ENCODE data around the gene FCRLB. TPM values are rescaled to one million over a fixed set of nuclear protein-coding genes. Genes with fewer than 3 reads are reported as not detected.

Gene FCRLB
- total and polyA plus RNA-seq, 4 donors, result 0.33 to 2.9 (median 0.57) TPM

DNA sequence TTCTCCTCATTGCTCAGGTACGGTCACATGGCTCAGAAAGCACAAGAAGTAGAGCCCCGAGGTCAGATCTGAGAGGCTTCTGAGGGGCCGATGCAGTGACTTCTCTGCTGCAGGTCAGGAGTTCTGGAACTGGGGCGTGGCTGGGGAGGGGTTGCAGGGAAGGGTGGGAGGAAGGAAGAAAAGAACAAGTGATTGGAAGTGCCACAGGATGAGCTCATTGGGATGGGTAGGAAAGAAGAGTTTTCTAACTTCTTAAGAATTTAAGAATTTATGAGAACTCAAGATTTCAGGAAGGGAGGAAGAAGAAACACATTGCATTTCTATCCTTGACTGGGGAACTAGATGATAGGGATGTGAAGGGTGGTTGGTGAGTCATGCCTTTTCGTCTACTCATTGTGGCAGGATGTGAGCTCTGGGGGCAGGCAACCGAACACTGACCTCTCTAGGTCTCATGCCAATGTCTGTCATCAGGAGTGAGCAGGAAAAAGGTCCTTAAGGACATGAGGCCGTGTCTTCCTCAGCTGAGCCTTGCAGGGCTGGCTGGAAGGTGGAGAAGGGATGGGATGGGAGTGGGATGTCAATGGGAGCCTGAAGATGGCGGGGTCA, 497 bp downstream of the FCRLB start:
- no peak overlapping the region for H3K27ac ChIP-seq (ENCODE audit: low read depth in 1 of 2, low read length in 2 of 2)
- peaks cover 2 to 11% (median 6%) of the 10 kb centered on the region in 4 donors for H3K4me1 ChIP-seq (ENCODE audit: control insufficient read depth in 4 of 4, insufficient read depth in 4 of 4, low read length in 3 of 4)
- 78% methylated on average over 8 of the region's 8 CpGs for WGBS
- DNase-seq (ENCODE audit: low spot score), result no peak
- no peaks in the 10 kb centered on the region for H3K27me3 ChIP-seq (ENCODE audit: control insufficient read depth in 4 of 4, insufficient read depth in 4 of 4, low read length in 3 of 4)
- H3K9ac ChIP-seq (ENCODE audit: low read depth in 1 of 2, low read length in 2 of 2), result no peak overlapping the region
- no peaks in the 10 kb centered on the region for H3K9me3 ChIP-seq (ENCODE audit: control insufficient read depth in 4 of 4, low read length in 3 of 4)
- no peaks in the 10 kb centered on the region for H3K36me3 ChIP-seq (ENCODE audit: control insufficient read depth in 4 of 4, insufficient read depth in 3 of 4, low read depth in 1 of 4, low read length in 3 of 4)
- TF ChIP-seq EGR1 (IDR thresholded peaks at IDR 0.05; ENCODE audit: low read depth in 2 of 2) (no peak), REST (IDR thresholded peaks at IDR 0.05) (no peak), HNF4G (IDR thresholded peaks at IDR 0.05) (no peak), TAF1 (conservative IDR thresholded peaks at IDR 0.05) (no peak), NR2F2 (IDR thresholded peaks at IDR 0.05) (no peak), HNF4A (conservative IDR thresholded peaks at IDR 0.05) (no peak), YY1 (IDR thresholded peaks at IDR 0.05) (no peak), FOXA1 (IDR thresholded peaks at IDR 0.05) (no peak), RAD21 (IDR thresholded peaks at IDR 0.05) (no peak), FOXA2 (IDR thresholded peaks at IDR 0.05) (no peak), GABPA (IDR thresholded peaks at IDR 0.05 in 1 of 2, conservative IDR thresholded peaks at IDR 0.05 in 1 of 2) (no peak), RXRA (IDR thresholded peaks at IDR 0.05) (no peak), JUND (IDR thresholded peaks at IDR 0.05) (no peak), ATF3 (IDR thresholded peaks at IDR 0.05) (no peak), SP1 (IDR thresholded peaks at IDR 0.05) (no peak)
- TF ChIP-seq, protein P1, sequence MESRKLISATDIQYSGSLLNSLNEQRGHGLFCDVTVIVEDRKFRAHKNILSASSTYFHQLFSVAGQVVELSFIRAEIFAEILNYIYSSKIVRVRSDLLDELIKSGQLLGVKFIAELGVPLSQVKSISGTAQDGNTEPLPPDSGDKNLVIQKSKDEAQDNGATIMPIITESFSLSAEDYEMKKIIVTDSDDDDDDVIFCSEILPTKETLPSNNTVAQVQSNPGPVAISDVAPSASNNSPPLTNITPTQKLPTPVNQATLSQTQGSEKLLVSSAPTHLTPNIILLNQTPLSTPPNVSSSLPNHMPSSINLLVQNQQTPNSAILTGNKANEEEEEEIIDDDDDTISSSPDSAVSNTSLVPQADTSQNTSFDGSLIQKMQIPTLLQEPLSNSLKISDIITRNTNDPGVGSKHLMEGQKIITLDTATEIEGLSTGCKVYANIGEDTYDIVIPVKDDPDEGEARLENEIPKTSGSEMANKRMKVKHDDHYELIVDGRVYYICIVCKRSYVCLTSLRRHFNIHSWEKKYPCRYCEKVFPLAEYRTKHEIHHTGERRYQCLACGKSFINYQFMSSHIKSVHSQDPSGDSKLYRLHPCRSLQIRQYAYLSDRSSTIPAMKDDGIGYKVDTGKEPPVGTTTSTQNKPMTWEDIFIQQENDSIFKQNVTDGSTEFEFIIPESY (IDR thresholded peaks at IDR 0.05), result no peak
- no peak overlapping the region for H3K4me3 ChIP-seq (ENCODE audit: low read depth in 1 of 3, low read length in 3 of 3)

- no peak for DNase-seq (ENCODE audit: low spot score)
- Histone ChIP-seq H3K9ac (ENCODE audit: low read depth in 1 of 2, low read length in 2 of 2) (no peak overlapping the region), H3K36me3 (ENCODE audit: control insufficient read depth in 4 of 4, insufficient read depth in 3 of 4, low read depth in 1 of 4, low read length in 3 of 4) (no peaks in the 10 kb centered on the region), H3K9me3 (ENCODE audit: control insufficient read depth in 4 of 4, low read length in 3 of 4) (no peaks in the 10 kb centered on the region), H3K27ac (ENCODE audit: low read depth in 1 of 2, low read length in 2 of 2) (no peak overlapping the region), H3K27me3 (ENCODE audit: control insufficient read depth in 4 of 4, insufficient read depth in 4 of 4, low read length in 3 of 4) (no peaks in the 10 kb centered on the region), H3K4me3 (ENCODE audit: low read depth in 1 of 3, low read length in 3 of 3) (no peak overlapping the region), H3K4me1 (ENCODE audit: control insufficient read depth in 4 of 4, insufficient read depth in 4 of 4, low read length in 3 of 4) (peaks cover 2 to 13% (median 7%) of the 10 kb centered on the region in 4 donors)
- no peak for TF ChIP-seq RXRA (IDR thresholded peaks at IDR 0.05)
- TF ChIP-seq, protein P2, sequence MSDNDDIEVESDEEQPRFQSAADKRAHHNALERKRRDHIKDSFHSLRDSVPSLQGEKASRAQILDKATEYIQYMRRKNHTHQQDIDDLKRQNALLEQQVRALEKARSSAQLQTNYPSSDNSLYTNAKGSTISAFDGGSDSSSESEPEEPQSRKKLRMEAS (IDR thresholded peaks at IDR 0.05), result no peak
- no peak for TF ChIP-seq EGR1 (IDR thresholded peaks at IDR 0.05; ENCODE audit: low read depth in 2 of 2)
- no peak for TF ChIP-seq ATF3 (IDR thresholded peaks at IDR 0.05)
- TF ChIP-seq REST (IDR thresholded peaks at IDR 0.05), result no peak
- TF ChIP-seq RAD21 (IDR thresholded peaks at IDR 0.05), result no peak
- no peak for TF ChIP-seq TAF1 (conservative IDR thresholded peaks at IDR 0.05)
- no peak for TF ChIP-seq JUND (IDR thresholded peaks at IDR 0.05)
- TF ChIP-seq, protein P1 (IDR thresholded peaks at IDR 0.05), result no peak
- TF ChIP-seq NR2F2 (IDR thresholded peaks at IDR 0.05), result no peak
- TF ChIP-seq HNF4G (IDR thresholded peaks at IDR 0.05), result no peak
- TF ChIP-seq GABPA (IDR thresholded peaks at IDR 0.05 in 1 of 2, conservative IDR thresholded peaks at IDR 0.05 in 1 of 2), result no peak
- TF ChIP-seq SP1 (IDR thresholded peaks at IDR 0.05), result no peak
- TF ChIP-seq HNF4A (conservative IDR thresholded peaks at IDR 0.05), result no peak
- 97% methylated on average over 1 of the region's 1 CpG for WGBS
These were observed 1.1 kb downstream of the FCRLB start for GRCh38 chr1:161722406-161722805.
